GM12872 (cell line): ENCODE data around the gene SEC23B.

ENCODE experiments used
- TF ChIP-seq, protein P1 (sequence below): IDR thresholded peaks from 3 replicates; pipeline ENCODE4 v1.5.1; 2011; ENCODE audit warnings: low read depth, mild to moderate bottlenecking, low read length, moderate library complexity; ENCODE audit not compliant: insufficient read depth

The SEC23B gene

DNA sequence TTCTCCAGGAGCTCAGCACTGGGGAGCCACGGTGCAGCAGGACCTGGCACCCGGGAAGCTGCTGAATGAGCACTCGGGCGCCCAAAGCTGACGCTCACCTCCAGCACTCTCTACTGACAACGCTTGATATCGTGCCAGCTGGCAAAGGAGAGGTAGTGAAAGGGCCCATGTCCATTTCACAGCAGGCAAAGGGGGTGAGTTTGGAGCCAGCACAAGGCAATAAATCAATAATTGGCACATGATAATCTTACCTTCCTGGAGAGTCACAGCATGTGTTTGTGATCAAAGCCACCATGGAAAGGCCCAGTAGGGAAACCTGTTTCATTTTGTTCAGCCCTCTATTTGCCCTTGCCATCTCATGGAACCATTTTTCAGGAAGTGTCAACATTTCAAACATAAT is 36.2 kb downstream of the SEC23B start:
- TF ChIP-seq, protein P1, sequence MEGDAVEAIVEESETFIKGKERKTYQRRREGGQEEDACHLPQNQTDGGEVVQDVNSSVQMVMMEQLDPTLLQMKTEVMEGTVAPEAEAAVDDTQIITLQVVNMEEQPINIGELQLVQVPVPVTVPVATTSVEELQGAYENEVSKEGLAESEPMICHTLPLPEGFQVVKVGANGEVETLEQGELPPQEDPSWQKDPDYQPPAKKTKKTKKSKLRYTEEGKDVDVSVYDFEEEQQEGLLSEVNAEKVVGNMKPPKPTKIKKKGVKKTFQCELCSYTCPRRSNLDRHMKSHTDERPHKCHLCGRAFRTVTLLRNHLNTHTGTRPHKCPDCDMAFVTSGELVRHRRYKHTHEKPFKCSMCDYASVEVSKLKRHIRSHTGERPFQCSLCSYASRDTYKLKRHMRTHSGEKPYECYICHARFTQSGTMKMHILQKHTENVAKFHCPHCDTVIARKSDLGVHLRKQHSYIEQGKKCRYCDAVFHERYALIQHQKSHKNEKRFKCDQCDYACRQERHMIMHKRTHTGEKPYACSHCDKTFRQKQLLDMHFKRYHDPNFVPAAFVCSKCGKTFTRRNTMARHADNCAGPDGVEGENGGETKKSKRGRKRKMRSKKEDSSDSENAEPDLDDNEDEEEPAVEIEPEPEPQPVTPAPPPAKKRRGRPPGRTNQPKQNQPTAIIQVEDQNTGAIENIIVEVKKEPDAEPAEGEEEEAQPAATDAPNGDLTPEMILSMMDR = no peak

DNA sequence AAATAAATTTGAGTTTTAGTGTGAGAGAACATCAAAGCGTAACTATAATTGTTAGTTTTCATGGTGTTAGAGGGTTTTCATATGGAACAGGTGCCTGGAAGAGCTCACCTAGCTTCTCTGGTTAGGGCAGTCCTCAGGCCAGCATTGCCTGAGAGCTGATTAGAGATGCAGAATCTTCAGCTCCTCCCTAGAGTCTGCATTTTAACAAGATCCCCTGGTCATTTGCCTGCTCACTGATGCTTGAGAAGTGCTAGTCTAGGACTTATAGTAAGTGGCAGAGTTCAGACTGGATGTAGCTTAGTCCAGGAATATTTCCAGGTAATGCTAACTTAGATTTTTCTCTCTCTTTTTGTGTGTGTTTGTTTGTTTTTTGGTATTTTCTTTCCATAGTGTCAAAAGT is 37.8 kb downstream of the SEC23B start:
- TF ChIP-seq, protein P1 = no peak

DNA sequence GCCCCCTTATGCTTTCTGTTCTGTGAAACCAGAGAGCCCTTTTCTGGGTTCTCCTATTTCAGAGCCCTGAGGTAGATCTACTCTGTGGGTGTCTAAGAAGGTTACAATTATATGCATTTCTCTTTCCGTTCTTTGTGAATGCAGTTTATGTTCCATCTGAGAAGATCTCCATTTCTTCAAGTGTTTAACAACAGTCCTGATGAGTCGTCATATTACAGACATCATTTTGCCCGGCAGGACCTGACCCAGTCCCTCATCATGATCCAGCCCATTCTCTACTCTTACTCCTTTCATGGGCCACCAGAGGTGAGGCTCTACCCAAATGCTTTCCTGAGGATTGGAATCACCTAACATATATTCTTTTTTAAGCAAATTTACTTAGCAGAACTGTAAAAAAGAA is 40.7 kb downstream of the SEC23B start:
- TF ChIP-seq, protein P1 = no peak

DNA sequence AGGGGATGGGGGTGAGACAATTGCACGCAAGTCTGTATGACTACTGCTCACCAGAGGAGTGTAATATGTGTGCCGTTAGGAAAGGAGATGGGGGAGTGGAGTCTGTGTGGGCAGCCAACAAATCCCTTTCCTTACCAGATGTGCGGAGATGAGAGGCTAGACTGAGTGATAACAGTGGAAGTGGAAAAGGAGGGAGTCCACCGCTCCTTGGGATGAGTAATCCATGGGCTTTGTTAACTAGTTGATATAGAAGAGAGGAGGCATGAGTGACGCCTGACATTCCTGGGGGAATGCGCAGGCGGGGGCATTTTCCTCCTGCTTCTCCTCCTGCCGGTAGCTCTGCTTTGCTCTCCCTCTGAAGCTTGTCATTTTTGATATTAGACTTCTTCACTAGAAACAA is 46.0 kb downstream of the SEC23B start:
- TF ChIP-seq, protein P1 = no peak

- TF ChIP-seq, protein P1 = no peak
These were observed 59.4 kb downstream of the SEC23B start, which contains the start of gene SMIM26 for GRCh38 chr20:18566892-18567738. TSS of gene SMIM26 (plus strand) at chr20:18567432. CDS start at chr20:18567479, 47 bp downstream.

- TF ChIP-seq, protein P1 = no peak
These were observed 60.0 kb downstream of the SEC23B start for GRCh38 chr20:18567739-18568091.

- TF ChIP-seq, protein P1 = no peak
These were observed 63.3 kb downstream of the SEC23B start for GRCh38 chr20:18571009-18571408.

DNA sequence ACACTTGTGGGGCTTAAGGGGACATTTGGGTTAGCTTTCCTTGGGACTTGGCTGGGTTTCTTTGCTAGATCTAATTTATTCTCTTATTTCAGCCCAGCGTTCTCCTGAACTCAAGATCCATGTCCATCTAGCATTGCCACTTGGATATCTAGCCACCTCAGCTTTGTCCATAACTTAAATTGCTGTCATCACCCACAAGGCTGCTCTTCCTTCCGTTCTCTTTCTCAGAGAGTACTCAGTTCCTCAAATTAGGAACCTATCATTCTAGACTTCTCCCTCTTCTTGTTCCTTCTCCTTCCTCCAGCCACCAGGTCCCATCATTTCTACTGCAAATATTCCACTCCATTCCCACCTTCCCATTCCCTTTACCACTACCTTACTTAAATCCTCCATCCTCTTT is 63.8 kb downstream of the SEC23B start:
- TF ChIP-seq, protein P1 = no peak
